ENCODE results near the gene MDM4. TPM values are rescaled to one million over a fixed set of nuclear protein-coding genes. Genes with fewer than 3 reads are reported as not detected.

MDM4 gene
- total RNA-seq, 3 donors from 2014 or later, result 52.9 to 84.2 (median 80.2) TPM

DNA sequence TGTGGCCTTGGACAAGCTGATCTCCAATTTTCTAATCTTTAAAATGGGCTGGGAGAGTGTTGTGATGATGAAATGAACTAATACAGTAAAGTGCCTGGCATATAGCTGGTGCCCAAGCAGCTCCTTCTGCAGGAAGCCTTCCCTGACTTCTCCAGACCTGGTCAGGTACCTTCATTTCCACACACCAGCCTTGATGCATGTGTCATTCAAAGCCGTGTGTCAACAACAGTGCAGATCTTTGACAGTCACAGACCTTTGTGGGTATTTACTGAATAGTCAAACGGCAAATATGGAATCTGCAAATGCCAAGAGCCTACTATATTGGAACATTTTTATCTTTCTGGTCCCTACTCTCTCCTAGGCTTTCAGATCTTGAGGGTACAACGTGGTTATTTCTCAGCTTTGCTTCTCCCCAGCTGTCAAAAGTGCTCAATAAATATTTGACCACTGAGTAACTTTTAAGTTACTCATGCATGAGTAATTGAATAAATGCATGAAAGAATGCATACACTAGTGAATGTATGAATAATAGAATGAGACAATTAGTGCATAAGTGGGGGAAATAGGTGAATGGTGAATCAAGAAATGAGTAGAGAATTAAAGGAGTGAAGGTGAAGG, 75.4 kb downstream of the MDM4 start:
- intact Hi-C loops (cut with DNase I, micrococcal nuclease), result no loop called here
- DNase-seq (no peak), ATAC-seq (no peak)
- TF ChIP-seq CTCF (IDR thresholded peaks at IDR 0.05), result no peak
- Histone ChIP-seq H3K9me3 (no peaks in the 10 kb centered on the region), H3K36me3 (ENCODE audit: low read depth) (no peaks in the 10 kb centered on the region), H3K4me1 (ENCODE audit: low read depth) (no peaks in the 10 kb centered on the region), H3K4me3 (no peak overlapping the region)

DNA sequence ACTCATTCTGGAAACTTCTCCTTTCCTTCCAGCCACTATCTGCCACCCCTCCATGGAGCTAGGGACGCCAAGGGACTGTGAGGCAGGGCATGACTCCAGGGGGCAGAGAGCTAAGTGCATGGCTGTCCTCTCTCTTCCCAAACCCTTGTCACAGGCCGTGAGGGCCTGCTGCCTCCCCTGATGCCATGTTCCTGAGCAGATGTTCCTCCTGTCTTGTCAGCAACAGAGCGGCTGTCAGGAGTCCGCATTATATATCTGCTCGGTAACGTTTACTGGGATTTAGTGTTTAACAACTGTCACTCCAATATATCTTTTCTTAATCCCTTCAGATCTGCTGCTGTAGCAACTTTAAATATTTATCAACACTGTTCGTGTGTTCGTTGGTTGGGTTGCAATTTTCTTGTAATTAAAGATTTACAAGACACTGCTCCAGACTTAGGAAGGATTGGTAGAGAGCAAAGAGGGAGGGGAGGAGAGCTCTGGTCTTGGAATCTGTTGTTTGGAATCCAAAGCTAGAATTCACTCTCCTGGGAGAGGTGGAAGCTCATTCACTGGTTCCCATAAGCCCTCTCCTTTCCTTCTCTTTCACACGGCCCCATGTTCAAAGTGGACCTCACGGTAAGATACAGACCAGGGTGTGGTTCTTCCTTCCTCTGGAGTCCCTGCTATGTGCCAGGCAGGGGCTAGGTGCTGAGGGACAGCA, 76.2 kb downstream of the MDM4 start:
- no peaks in the 10 kb centered on the region for H3K4me1 ChIP-seq (ENCODE audit: low read depth)
- no peak for ATAC-seq
- no peaks in the 10 kb centered on the region for H3K36me3 ChIP-seq (ENCODE audit: low read depth)
- no peak for TF ChIP-seq CTCF (IDR thresholded peaks at IDR 0.05)
- intact Hi-C loops (cut with DNase I, micrococcal nuclease), result no loop called here
- H3K4me3 ChIP-seq, result no peak overlapping the region
- H3K9me3 ChIP-seq, result no peaks in the 10 kb centered on the region
- DNase-seq, result no peak

DNA sequence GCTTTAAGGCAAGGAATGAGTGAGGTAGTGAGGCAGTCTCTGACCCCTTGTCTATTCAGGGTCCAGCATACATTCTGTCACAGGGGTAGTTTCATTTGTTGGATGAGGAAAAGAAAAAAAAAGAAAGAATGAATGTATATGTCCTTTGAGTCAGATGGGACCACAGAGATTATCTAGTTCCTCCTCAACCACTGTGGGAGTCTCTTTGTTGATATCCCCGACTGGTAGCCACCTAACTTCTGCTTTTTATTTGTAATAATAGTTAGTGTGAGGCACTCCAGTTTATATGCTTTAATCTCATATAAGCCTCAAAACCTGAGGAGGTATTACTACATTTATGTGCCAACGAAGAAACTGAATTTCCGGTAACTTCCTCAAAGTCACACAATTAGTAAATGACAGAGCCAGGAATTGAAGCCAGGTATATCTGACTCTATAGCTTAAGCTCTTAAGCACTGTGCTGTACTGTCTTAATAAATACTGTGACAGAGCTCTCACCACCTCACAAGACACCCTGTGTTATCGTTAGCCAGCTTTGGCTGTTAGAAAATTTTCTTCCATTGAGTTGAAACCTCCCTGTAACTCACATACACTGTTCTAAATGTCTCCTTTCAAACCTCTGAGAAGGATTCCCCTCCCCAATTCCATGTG, 82.2 kb downstream of the MDM4 start:
- DNase-seq, result no peak
- no peak for ATAC-seq
- intact Hi-C loops (cut with DNase I, micrococcal nuclease), result no loop called here
- Histone ChIP-seq H3K4me3 (no peak overlapping the region), H3K36me3 (ENCODE audit: low read depth) (no peaks in the 10 kb centered on the region), H3K4me1 (ENCODE audit: low read depth) (no peaks in the 10 kb centered on the region), H3K9me3 (no peaks in the 10 kb centered on the region)
- no peak for TF ChIP-seq CTCF (IDR thresholded peaks at IDR 0.05)

DNA sequence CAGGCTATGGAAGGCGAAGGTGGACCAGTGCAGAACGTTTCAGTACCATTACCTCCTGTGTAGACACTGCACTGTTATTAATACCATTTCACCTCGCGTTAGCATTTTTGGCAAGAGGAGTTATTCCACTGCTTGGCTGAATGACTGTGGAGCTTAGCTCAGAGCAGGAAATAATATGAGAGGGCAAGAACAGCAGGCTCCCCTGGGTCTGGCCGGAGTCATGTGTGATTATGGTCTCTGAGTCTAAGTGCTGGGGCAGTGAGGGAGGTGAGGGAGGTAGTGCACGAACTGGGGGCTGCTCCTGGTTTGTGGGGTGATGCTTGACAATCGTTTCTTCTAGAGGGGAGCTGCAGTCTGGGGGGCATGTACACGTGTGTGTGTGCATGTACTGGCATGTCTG, 82.9 kb downstream of the MDM4 start:
- ATAC-seq (no peak), DNase-seq (no peak)
- H3K4me3 ChIP-seq, result no peak overlapping the region
- no peak for TF ChIP-seq CTCF (IDR thresholded peaks at IDR 0.05)
- no peaks in the 10 kb centered on the region for H3K9me3 ChIP-seq
- no peaks in the 10 kb centered on the region for H3K4me1 ChIP-seq (ENCODE audit: low read depth)
- intact Hi-C loops (cut with DNase I, micrococcal nuclease), result no loop called here
- no peaks in the 10 kb centered on the region for H3K36me3 ChIP-seq (ENCODE audit: low read depth)

- intact Hi-C loops (cut with DNase I, micrococcal nuclease), result no loop called here
- Histone ChIP-seq H3K9me3 (no peaks in the 10 kb centered on the region), H3K36me3 (ENCODE audit: low read depth) (no peaks in the 10 kb centered on the region), H3K4me1 (ENCODE audit: low read depth) (no peaks in the 10 kb centered on the region), H3K4me3 (no peak overlapping the region)
- no peak for TF ChIP-seq CTCF (IDR thresholded peaks at IDR 0.05)
- no peak for DNase-seq
- no peak for ATAC-seq
These were observed 83.4 kb downstream of the MDM4 start for GRCh38 chr1:204599596-204599995.
